Measurements from ENCODE around the gene HSBP1L1.
"Not testable (repeated sequence)": the region's sequence is repeated elsewhere in the genome, so short reads cannot be mapped to it uniquely, and the experiment has no call there.

- not testable (repeated sequence) for TF ChIP-seq POLR2AphosphoS5 (IDR thresholded peaks at IDR 0.05; ENCODE audit: low read depth, low read length); SUZ12 (IDR thresholded peaks at IDR 0.05; ENCODE audit: low read length); SIN3A (conservative IDR thresholded peaks at IDR 0.05 in 1 of 2, IDR thresholded peaks at IDR 0.05 in 1 of 2; ENCODE audit: low read depth in 1 of 2, low read length in 2 of 2)
These were observed 47.2 kb downstream of the HSBP1L1 start for GRCh38 chr18:80011496-80012137.
